Measurements from ENCODE around the gene GRK7. TPM values are rescaled to one million over a fixed set of nuclear protein-coding genes. Genes with fewer than 3 reads are reported as not detected.

The GRK7 gene
- total and polyA plus RNA-seq, 2 experiments from 2014 or later: not detected

DNA sequence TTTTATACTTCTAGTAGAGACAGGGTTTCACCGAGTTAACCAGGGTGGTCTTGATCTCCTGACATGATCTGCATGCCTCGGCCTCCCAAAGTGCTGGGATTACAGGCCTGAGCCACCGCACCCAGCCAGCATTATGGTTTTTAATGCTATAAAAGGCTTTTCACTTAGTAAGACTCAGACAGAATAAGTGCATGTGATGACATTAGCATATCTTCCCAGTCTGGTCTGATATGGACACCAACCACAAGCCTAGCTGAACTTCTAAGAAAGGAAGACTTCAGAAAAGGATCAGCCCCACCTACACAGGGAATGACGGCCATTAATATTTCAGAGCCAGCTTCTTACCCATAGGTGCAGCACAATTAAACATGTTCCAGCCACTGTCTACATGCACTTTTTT, 27.0 kb downstream of the GRK7 start:
- no peak for TF ChIP-seq EZH2 (IDR thresholded peaks at IDR 0.05; ENCODE audit: insufficient read depth, poor library complexity, severe bottlenecking)
- TF ChIP-seq EZH2phosphoT487 (IDR thresholded peaks at IDR 0.05; ENCODE audit: insufficient read depth, low read depth): no peak
- Histone ChIP-seq H3K27ac (no peak overlapping the region), H3K9ac (no peak overlapping the region), H4K20me1 (ENCODE audit: insufficient read depth) (no peaks in the 10 kb centered on the region), H3K79me2 (ENCODE audit: insufficient read depth) (no peaks in the 10 kb centered on the region), H2AFZ (no peak overlapping the region), H3K9me2 (ENCODE audit: insufficient read depth) (no peaks in the 10 kb centered on the region), H3K4me3 (no peak overlapping the region), H3K27me3 (replicated peaks; ENCODE audit: insufficient read depth) (no peaks in the 10 kb centered on the region), H3K4me1 (ENCODE audit: insufficient read depth) (no peaks in the 10 kb centered on the region), H3F3A (ENCODE audit: insufficient read depth) (no peaks in the 10 kb centered on the region), H3K36me3 (ENCODE audit: low read depth) (no peaks in the 10 kb centered on the region), H3K9me3 (ENCODE audit: low read depth) (no peaks in the 10 kb centered on the region), H3K4me2 (ENCODE audit: unreplicated experiment) (no peak overlapping the region)
- in situ Hi-C loops (cut with MboI): no loop called here
- DNase-seq: no peak
- 62 to 66% methylated on average over 4 of the region's 4 CpGs for WGBS, 2 experiments (ENCODE audit: low coverage in 1 of 2, low lambda C conversion rate in 2 of 2, missing lambda C conversion rate in 2 of 2)

DNA sequence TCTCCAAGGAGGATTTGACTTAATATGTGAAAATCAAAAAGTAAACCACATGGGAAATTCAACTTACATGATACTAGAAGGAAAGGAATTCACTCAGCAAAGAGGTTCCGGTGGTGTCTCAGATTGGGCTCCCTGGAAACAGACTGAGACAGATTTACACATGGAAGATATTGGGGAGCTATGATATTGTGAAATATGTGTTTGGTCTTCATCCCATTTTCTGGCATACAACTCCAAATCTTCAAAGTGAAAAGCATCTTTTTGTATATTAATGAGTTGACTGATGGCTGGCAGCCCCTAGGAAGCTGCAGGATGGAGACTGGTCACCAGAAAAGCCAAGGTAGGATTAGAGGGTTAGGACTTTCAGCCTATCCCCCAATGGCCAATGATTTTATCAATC, 29.3 kb downstream of the GRK7 start:
- 85 to 98% methylated on average over 1 of the region's 1 CpG for WGBS, 2 experiments (ENCODE audit: low coverage in 1 of 2, low lambda C conversion rate in 2 of 2, missing lambda C conversion rate in 2 of 2)
- H3K4me1 ChIP-seq (ENCODE audit: insufficient read depth): peaks cover 9% of the 10 kb centered on the region
- H3K4me3 ChIP-seq: no peak overlapping the region
- H2AFZ ChIP-seq: no peak overlapping the region
- no peaks in the 10 kb centered on the region for H4K20me1 ChIP-seq (ENCODE audit: insufficient read depth)
- H3K4me2 ChIP-seq (ENCODE audit: unreplicated experiment): no peak overlapping the region
- no peak overlapping the region for H3K27ac ChIP-seq
- TF ChIP-seq EZH2phosphoT487 (IDR thresholded peaks at IDR 0.05; ENCODE audit: insufficient read depth, low read depth): no peak
- TF ChIP-seq EZH2 (IDR thresholded peaks at IDR 0.05; ENCODE audit: insufficient read depth, poor library complexity, severe bottlenecking): no peak
- H3K9me2 ChIP-seq (ENCODE audit: insufficient read depth): no peaks in the 10 kb centered on the region
- no peaks in the 10 kb centered on the region for H3K9me3 ChIP-seq (ENCODE audit: low read depth)
- no peaks in the 10 kb centered on the region for H3K27me3 ChIP-seq (replicated peaks; ENCODE audit: insufficient read depth)
- in situ Hi-C loops (cut with MboI): no loop called here
- H3K9ac ChIP-seq: no peak overlapping the region
- no peak for DNase-seq
- H3K79me2 ChIP-seq (ENCODE audit: insufficient read depth): no peaks in the 10 kb centered on the region
- peaks cover 8% of the 10 kb centered on the region; the same call in 1 of the 2 replicates for H3F3A ChIP-seq (ENCODE audit: insufficient read depth)
- no peaks in the 10 kb centered on the region for H3K36me3 ChIP-seq (ENCODE audit: low read depth)

DNA sequence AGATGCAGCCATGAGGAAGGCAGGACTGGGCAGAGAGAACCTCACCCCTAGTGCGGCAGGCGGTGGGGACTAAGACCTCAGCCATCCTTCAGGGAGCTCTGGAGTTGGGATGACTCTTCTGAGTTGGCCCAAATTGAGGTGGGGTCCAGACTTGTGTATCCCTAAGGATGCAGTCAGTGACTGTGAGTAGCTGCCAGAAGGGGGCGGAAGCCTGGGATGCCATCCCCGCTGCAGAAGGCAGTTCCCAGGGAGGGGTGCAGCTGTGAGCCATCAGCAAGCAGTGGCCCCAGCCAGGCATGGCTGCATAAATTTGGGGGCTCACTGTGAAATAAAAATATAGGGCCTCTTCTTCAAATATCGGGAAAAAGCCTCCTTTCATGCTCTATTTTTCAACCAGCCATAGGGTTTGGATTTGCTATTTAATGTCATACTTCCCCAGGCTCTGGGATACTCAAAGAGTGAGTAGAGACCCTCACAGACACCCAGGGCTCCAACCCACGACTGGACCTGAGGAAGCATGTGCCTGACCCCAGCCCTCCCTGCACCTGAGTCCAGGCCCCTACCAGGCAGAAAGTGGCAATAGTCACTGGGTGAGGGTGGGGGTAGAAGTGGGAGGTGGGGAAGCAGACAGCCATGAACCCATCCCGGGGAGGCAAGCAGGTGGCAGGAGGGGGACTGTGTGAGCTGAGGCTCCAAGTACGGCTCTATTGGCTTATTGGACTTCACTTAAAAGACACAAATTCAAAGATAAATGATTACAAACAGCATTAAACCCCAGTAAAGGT, 30.5 kb downstream of the GRK7 start:
- Histone ChIP-seq H4K20me1 (ENCODE audit: insufficient read depth) (no peaks in the 10 kb centered on the region), H3K9ac (no peak overlapping the region), H3K27me3 (replicated peaks; ENCODE audit: insufficient read depth) (no peaks in the 10 kb centered on the region), H3K4me3 (no peak overlapping the region), H3F3A (ENCODE audit: insufficient read depth) (peaks cover 8% of the 10 kb centered on the region; the same call in 1 of the 2 replicates), H3K4me2 (ENCODE audit: unreplicated experiment) (no peak overlapping the region), H3K9me3 (ENCODE audit: low read depth) (no peaks in the 10 kb centered on the region), H3K9me2 (ENCODE audit: insufficient read depth) (no peaks in the 10 kb centered on the region), H3K36me3 (ENCODE audit: low read depth) (no peaks in the 10 kb centered on the region), H2AFZ (no peak overlapping the region), H3K4me1 (ENCODE audit: insufficient read depth) (peaks cover 9% of the 10 kb centered on the region), H3K79me2 (ENCODE audit: insufficient read depth) (no peaks in the 10 kb centered on the region), H3K27ac (no peak overlapping the region)
- DNase-seq: no peak
- in situ Hi-C loops (cut with MboI): no loop called here
- TF ChIP-seq EZH2 (IDR thresholded peaks at IDR 0.05; ENCODE audit: insufficient read depth, poor library complexity, severe bottlenecking) (no peak), EZH2phosphoT487 (IDR thresholded peaks at IDR 0.05; ENCODE audit: insufficient read depth, low read depth) (no peak)
- WGBS, 2 experiments (ENCODE audit: low coverage in 1 of 2, low lambda C conversion rate in 2 of 2, missing lambda C conversion rate in 2 of 2): 81% methylated on average over 8 of the region's 8 CpGs

DNA sequence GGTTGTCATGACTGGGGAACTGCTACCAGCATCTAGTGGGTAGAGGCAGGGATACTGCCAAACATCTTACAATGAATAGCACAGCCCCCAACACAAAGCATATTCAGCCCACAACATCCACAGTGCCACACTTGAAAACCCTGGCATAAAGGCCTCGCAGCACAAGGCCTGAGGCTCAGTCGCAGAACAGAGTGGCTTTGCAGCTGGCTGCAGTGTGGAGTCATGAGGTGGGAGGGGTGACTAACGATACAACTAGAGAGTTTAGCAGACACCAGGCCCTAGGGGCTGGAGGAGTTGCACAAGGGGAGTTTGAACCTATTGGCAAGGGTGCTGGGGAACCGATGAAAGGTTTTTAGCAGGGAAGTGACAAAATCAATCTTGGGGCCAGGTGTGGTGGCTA, 32.1 kb downstream of the GRK7 start:
- DNase-seq: peak; percentile 25
- no peak overlapping the region for H3K4me2 ChIP-seq (ENCODE audit: unreplicated experiment)
- no peaks in the 10 kb centered on the region for H4K20me1 ChIP-seq (ENCODE audit: insufficient read depth)
- H3K9me2 ChIP-seq (ENCODE audit: insufficient read depth): no peaks in the 10 kb centered on the region
- no peaks in the 10 kb centered on the region for H3K36me3 ChIP-seq (ENCODE audit: low read depth)
- H3K27ac ChIP-seq: no peak overlapping the region
- no peaks in the 10 kb centered on the region for H3K9me3 ChIP-seq (ENCODE audit: low read depth)
- no peak for TF ChIP-seq EZH2phosphoT487 (IDR thresholded peaks at IDR 0.05; ENCODE audit: insufficient read depth, low read depth)
- no peaks in the 10 kb centered on the region for H3K27me3 ChIP-seq (replicated peaks; ENCODE audit: insufficient read depth)
- H3K79me2 ChIP-seq (ENCODE audit: insufficient read depth): no peaks in the 10 kb centered on the region
- H3K9ac ChIP-seq: no peak overlapping the region
- H2AFZ ChIP-seq: peak overlapping the region; percentile 84; the same call in 1 of the 2 replicates
- peaks cover 9% of the 10 kb centered on the region for H3K4me1 ChIP-seq (ENCODE audit: insufficient read depth)
- H3F3A ChIP-seq (ENCODE audit: insufficient read depth): peaks cover 8% of the 10 kb centered on the region; the same call in 1 of the 2 replicates
- no peak overlapping the region for H3K4me3 ChIP-seq
- in situ Hi-C loops (cut with MboI): no loop called here
- WGBS, 2 experiments (ENCODE audit: low coverage in 1 of 2, low lambda C conversion rate in 2 of 2, missing lambda C conversion rate in 2 of 2): 60 to 64% methylated on average over 4 of the region's 4 CpGs
